H1 (cell line): ENCODE measurements around the gene FBXO47.

ENCODE experiments used
- BACH1 ChIP-seq: IDR thresholded peaks from 2 replicates; pipeline ENCODE4 v1.6.1; 2012; ENCODE audit warnings: low read length, improper control_type of control experiment
- CEBPB ChIP-seq: IDR thresholded peaks from 2 replicates; pipeline ENCODE4 v1.6.1; 2012; ENCODE audit warnings: low read depth, low read length
- EZH2 ChIP-seq: fragments of 200-600 bp; sonication (generic); IDR thresholded peaks from 2 replicates; pipeline ENCODE4 v1.7.1; 2012; ENCODE audit warnings: low read depth, mild to moderate bottlenecking, moderate library complexity, low read length, inconsistent platforms; ENCODE audit not compliant: severe bottlenecking
- MAFK ChIP-seq: IDR thresholded peaks from 2 replicates; pipeline ENCODE4 v1.6.1; 2012; ENCODE audit warnings: low read depth, mild to moderate bottlenecking, improper control_type of control experiment, low read length
- NANOG ChIP-seq: IDR thresholded peaks from 2 replicates; pipeline ENCODE4 v1.6.1; 2011; ENCODE audit warnings: low read length, low read depth, mild to moderate bottlenecking, inconsistent platforms; ENCODE audit not compliant: insufficient read depth, poor library complexity, severe bottlenecking
- POLR2AphosphoS5 ChIP-seq: IDR thresholded peaks from 2 replicates; pipeline ENCODE4 v1.6.1; 2011; ENCODE audit warnings: low read depth, low read length
- RAD21 ChIP-seq, 2 experiments: IDR thresholded peaks in 1 of 2; conservative IDR thresholded peaks in 1 of 2; 2 replicates each; pipeline ENCODE4 v1.6.1; 2011; ENCODE audit warnings: low read depth in 2 of 2, low read length in 2 of 2, improper control_type of control experiment in 1 of 2, inconsistent platforms in 1 of 2, mild to moderate bottlenecking in 1 of 2, moderate library complexity in 1 of 2
- RXRA ChIP-seq: IDR thresholded peaks from 2 replicates; pipeline ENCODE4 v1.6.1; 2011; ENCODE audit warnings: low read depth, mild to moderate bottlenecking, low read length, moderate library complexity; ENCODE audit not compliant: insufficient read depth
- SRF ChIP-seq: IDR thresholded peaks from 2 replicates; pipeline ENCODE4 v1.6.1; 2011; ENCODE audit warnings: mild to moderate bottlenecking, low read depth, low read length, moderate library complexity
- TAF1 ChIP-seq: IDR thresholded peaks from 2 replicates; pipeline ENCODE4 v1.6.1; 2011; ENCODE audit warnings: mild to moderate bottlenecking, low read depth, low read length
- YY1 ChIP-seq: IDR thresholded peaks from 2 replicates; pipeline ENCODE4 v1.6.1; 2011; ENCODE audit warnings: low read depth, mild to moderate bottlenecking, low read length
- ZNF274 ChIP-seq: IDR thresholded peaks from 2 replicates; pipeline ENCODE4 v1.7.0; 2012; ENCODE audit warnings: low read length, borderline replicate concordance; ENCODE audit errors: extremely low read depth
- TF ChIP-seq, protein P1 (sequence below), 3 experiments: IDR thresholded peaks; 1 replicate in 2 of 3; 2 replicates in 1 of 3; pipeline versions ENCODE4 v1.5.1 to v1.6.1; 2011; ENCODE audit warnings: low read length in 3 of 3, mild to moderate bottlenecking in 3 of 3, inconsistent platforms in 2 of 3, low read depth in 1 of 3, moderate library complexity in 1 of 3; ENCODE audit not compliant: insufficient read depth in 1 of 3; ENCODE audit errors: control extremely low read depth in 1 of 3
- TF ChIP-seq, protein P2 (sequence below): IDR thresholded peaks from 2 replicates; pipeline ENCODE4 v1.6.1; 2012; ENCODE audit warnings: inconsistent platforms

DNA sequence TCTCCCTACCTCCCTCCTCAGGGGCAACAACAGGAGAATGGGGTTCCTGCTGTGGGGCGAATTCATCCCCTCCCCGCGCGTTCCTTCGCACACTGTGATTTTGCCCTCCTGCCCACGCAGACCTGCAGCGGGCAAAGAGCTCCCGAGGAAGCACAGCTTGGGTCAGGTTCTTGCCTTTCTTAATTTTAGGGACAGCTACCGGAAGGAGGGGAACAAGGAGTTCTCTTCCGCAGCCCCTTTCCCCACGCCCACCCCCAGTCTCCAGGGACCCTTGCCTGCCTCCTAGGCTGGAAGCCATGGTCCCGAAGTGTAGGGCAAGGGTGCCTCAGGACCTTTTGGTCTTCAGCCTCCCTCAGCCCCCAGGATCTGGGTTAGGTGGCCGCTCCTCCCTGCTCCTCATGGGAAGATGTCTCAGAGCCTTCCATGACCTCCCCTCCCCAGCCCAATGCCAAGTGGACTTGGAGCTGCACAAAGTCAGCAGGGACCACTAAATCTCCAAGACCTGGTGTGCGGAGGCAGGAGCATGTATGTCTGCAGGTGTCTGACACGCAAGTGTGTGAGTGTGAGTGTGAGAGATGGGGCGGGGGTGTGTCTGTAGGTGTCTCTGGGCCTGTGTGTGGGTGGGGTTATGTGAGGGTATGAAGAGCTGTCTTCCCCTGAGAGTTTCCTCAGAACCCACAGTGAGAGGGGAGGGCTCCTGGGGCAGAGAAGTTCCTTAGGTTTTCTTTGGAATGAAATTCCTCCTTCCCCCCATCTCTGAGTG lies 47.7 kb downstream of the FBXO47 start:
- TF ChIP-seq TAF1 (no peak), EZH2 (no peak), CEBPB (no peak), NANOG (no peak), RAD21 (IDR thresholded peaks at IDR 0.05 in 1 of 2, conservative IDR thresholded peaks at IDR 0.05 in 1 of 2; ENCODE audit: low read depth in 2 of 2, low read length in 2 of 2) (no peak), ZNF274 (no peak), MAFK (no peak), BACH1 (no peak), POLR2AphosphoS5 (no peak), YY1 (no peak), RXRA (no peak), SRF (no peak)
- TF ChIP-seq, protein P1, sequence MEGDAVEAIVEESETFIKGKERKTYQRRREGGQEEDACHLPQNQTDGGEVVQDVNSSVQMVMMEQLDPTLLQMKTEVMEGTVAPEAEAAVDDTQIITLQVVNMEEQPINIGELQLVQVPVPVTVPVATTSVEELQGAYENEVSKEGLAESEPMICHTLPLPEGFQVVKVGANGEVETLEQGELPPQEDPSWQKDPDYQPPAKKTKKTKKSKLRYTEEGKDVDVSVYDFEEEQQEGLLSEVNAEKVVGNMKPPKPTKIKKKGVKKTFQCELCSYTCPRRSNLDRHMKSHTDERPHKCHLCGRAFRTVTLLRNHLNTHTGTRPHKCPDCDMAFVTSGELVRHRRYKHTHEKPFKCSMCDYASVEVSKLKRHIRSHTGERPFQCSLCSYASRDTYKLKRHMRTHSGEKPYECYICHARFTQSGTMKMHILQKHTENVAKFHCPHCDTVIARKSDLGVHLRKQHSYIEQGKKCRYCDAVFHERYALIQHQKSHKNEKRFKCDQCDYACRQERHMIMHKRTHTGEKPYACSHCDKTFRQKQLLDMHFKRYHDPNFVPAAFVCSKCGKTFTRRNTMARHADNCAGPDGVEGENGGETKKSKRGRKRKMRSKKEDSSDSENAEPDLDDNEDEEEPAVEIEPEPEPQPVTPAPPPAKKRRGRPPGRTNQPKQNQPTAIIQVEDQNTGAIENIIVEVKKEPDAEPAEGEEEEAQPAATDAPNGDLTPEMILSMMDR (IDR thresholded peaks at IDR 0.05; ENCODE audit: control extremely low read depth in 1 of 3, insufficient read depth in 1 of 3, low read depth in 1 of 3, low read length in 3 of 3), result no peak
- TF ChIP-seq, protein P2, sequence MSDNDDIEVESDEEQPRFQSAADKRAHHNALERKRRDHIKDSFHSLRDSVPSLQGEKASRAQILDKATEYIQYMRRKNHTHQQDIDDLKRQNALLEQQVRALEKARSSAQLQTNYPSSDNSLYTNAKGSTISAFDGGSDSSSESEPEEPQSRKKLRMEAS, result no peak
